HG02623 (cell line): Measurements from ENCODE around the gene TUSC2.
"Not testable (repeated sequence)": the region's sequence is repeated elsewhere in the genome, so short reads cannot be mapped to it uniquely, and the experiment has no call there.

ENCODE experiments used
- ATAC-seq: cut with Tn5 transposase; IDR thresholded peaks from one replicate; pipeline ENCODE4 v1.9.1; 2021; ENCODE audit warnings: moderate library complexity; ENCODE audit not compliant: unreplicated experiment

The TUSC2 gene

GRCh38 chr3:50297384-50297775, 30.6 kb downstream of the TUSC2 start:
- no peak for ATAC-seq

DNA sequence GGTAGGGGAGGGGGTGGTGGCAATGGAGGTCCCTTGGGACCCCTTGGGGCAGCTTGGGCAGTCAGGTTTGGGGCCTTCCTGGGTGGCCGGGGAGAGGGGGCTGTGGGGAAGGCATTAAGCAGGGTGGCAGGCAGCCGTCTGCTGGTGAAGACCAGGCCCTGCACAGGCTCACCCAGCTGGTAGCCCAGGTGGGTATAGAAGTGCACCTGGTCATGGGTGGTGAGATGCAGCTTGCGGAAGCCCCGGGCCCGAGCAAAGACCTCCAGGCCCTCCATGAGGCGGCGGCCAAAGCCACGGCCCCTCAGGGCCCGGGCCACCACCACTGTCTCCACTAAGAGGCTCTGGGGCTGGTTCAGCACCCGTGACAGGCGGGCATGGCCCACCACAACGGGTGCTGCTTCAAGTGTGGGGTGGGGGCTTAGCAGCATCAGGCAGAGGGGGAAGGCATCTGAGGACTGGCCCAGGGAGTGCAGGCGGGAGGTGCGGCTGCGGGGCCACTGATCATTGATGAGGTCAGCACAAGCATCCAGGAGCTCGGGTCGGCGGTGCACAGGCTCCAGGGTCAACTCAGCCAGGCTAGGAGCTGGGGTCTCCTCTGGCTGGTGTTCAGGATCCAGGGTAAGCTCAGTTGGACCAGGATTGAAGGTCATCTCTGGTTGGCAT, 31.2 kb downstream of the TUSC2 start:
- ATAC-seq = no peak

DNA sequence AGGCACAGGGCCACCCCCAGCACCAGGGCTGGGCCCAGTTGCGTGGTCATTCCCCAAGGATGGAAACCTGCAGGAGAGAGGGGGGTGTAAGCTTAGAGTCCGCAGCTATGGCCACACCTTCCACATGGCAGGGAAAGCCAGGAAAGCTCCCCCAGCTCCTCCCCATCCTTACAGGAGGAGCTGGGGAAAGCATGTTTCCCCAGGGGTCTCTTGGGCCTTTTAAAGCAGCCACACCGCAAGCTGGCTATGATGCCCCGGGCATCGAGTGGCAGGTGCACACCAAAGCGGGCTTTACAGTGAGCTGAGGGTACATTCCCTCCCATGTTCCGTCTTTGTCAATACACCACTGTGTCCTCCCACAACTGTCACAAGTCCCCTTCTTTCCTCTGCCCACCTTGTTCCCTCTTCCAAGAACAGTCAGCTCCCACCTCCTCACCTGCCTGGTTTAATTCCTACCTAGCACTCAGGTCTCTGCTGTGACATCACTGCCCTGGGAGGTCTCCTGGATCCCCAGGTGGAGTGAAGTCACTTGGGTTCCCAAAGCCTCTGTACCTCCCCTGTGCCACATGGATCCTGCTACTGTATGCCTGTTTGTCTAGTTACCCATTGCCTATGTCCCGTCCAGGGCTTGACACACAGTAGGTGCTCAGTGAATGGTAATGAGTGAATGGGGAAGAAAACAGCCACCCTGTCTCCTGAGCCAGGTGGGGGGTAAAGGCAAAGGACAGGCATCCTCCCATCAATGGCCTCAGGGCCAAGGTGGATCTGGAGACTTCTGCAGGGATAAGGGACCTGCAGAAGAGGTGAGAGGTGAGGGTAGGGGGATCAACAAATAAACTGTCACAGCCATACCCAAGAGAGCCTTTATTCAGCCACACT, 32.2 kb downstream of the TUSC2 start:
- ATAC-seq = no peak

GRCh38 chr3:50294492-50295403, 33.3 kb downstream of the TUSC2 start:
- no peak for ATAC-seq

GRCh38 chr3:50294089-50294488, 33.9 kb downstream of the TUSC2 start:
- ATAC-seq = no peak

DNA sequence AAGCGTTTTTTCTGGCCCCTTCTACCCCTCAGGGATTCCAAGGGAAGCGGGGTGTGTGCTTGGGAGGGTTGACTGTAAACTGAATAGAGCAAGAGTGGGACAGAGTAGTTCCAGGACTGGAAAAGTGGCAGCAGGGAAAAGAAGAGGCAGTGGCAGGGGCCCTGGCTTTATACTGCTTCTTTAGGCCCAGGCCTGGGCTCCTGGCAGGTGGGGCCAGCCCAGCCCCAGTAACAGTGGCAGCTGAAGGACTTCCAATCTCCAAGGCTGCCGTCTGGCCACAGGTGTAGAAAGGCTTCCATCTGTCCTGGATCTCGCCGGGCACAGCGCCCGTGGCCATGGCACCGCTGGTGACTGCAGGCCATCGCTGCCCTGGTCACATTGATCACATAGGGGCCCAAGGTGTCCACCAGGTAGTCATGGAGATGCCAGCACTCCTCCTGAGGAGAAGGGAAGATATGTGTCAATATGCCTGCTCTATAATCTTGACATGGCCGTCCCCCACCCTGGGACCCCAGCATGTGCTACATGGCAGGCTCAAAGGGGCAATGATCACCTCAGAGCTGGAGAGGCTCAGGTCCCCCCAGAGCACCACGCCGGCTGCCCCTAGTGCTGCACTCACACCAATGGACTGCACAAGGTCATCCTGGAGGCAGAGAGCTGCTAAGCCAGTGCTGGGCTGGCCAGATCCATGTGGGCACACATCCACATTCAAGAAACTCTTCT, 34.8 kb downstream of the TUSC2 start:
- ATAC-seq = no peak

DNA sequence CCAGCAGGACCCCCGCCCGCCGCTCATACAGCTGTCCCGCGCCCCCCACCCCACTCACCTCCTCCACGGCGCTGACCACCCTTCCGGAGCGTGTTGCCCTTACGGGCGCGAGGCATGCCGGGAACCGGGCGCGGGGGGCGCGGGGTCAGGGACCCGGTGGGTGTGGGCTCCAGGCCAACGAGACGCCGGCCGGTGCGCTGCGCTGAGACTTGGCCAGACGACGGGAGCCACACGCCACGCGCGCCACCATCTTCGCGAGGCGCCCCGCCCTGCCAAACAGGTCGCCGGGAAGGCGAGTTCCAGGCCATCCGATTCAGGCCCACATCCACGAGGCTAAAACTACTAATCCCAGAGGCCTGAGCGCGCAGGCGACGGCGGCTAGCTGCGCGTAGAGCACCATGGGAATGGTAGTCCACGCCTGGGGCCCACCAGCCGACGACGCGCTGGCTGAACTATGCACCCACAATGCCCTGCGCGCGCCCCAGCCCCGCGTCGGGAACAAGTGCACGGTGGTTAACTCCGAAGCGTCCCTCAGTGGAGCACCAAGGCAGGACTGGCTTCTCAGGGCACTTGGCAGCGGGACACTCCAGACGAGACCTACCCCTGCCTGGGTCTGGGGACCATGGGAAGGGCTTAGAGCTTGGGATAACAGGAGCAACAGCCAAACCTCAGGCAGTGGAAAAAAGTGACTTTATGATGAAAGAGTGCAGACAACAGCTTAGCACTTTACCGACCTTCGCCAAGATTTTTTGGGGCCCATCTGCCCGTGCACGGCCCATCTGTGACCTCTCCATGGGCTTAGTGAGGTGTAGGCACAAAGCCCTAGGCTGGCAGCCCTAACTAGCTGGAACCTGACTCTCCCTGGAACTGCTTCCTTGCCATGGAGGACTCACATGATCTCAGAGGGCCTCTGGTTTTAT, 35.6 kb downstream of the TUSC2 start, which contains the start of gene IFRD2:
Gene IFRD2, minus strand, starts transcription at position 271 of the 920 bp plus-strand sequence. Its CDS starts 155 bp downstream, at position 116.
- ATAC-seq = peak; percentile 94

- no peak for ATAC-seq
These were observed 37.8 kb downstream of the TUSC2 start for GRCh38 chr3:50290161-50290641.

- no peak for ATAC-seq
These were observed 38.9 kb downstream of the TUSC2 start for GRCh38 chr3:50289130-50289529.

- no peak for ATAC-seq
These were observed 39.5 kb downstream of the TUSC2 start for GRCh38 chr3:50288387-50289007.

- no peak for ATAC-seq
These were observed 40.8 kb downstream of the TUSC2 start for GRCh38 chr3:50287262-50287661.

DNA sequence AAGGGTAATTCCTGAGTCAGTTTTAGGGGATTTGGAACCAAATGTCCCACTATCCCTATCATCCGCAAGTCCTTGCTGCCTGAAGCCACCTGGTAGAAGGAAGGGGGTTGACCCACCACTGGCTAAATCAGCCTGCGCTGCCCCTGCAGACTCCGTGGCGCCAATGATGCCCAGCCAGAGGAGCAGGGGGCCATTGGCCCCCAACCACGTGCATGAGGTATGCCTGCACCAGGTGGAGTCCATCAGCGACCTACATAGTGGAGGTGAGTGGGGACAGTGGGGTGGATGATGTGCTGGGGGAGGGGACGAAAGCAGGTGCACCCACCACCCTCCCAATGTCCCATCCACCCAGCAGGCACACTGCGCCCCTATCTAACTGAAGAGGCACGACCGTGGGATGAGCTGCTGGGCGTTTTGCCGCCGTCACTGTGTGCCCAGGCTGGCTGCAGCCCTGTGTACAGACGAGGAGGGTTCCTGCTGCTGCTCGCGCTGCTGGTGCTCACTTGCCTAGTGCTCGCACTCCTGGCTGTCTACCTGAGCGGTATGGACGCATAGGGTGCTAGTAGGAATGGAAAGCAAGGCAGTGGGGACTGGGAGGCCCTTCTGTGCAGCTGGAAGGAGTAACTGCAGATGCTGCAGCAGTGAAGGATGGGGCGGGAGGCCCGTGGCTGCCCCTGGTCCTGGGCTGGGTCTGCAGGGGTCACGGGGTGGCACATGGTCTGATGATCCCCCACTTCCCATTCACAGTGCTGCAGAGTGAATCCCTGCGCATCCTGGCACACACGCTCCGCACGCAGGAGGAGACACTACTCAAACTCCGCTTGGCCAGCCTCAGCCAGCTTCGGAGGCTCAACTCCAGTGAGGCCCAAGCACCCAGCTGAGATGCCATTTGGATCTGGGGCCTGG, 41.4 kb downstream of the TUSC2 start:
- ATAC-seq = no peak

- not testable (repeated sequence) for ATAC-seq
These were observed 43.9 kb downstream of the TUSC2 start for GRCh38 chr3:50284121-50284520.

DNA sequence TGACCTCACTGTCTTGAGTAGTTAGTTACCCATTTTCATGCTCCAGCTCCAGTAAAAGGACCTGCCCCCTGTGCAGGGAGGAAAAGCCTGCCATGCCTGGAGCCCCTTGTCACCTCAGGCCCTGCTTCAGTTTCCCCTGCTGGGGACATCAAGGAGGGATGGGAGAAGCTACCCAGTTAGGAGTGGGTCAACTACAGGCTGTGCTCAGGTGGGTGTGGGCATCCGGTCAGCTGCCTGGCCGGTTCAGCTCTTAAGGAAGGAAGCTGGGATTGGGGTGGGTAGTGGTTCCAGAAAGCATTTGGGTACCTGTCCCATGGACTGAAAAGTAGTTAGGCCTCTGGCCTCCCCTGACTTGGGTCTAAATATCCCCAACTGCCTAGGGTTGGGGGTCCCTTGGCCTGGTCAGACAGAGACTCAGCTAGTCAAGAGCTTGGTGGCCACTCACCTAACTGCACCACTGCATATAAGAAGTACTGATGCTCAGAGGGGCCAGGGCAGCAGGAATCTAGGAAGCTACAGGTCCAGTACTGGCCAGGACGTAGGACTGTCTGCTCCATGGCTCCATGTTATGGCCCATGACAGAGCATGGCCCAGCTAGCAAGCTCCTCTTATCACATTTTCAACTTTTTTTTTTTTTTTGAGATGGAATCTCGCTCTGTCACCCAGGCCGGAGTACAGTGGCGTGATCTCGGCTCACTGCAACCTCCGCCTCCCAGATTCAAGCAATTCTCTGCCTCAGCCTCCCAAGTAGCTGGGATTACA, 48.6 kb downstream of the TUSC2 start:
- ATAC-seq = no peak

DNA sequence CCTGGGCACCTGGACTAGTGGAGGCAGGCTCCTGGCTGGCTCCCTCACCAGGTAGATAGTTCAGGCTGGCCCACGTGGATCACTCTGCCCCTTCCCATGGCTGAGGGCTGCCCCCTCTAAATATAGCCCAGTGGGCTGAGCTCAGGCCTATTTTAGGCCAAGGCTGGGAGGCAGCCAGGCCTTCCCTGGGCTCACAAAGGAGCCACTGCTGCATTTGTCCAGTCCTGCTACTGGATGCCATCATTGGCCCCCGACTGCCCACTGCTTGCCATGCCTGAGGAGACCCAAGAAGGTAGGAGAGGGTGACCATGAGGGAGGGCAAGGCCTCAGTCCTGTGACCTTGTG, 49.2 kb downstream of the TUSC2 start, which contains the start of gene LSMEM2:
Gene LSMEM2, plus strand, starts transcription at position 208 of the 345 bp plus-strand sequence. Its CDS starts 27 bp downstream, at position 235.
- ATAC-seq = no peak

GRCh38 chr3:50278123-50278879, 49.7 kb downstream of the TUSC2 start:
- no peak for ATAC-seq
